Jurkat, Clone E6-1 (cell line): ENCODE data around the gene DCUN1D3.

ENCODE experiments used
- DNase-seq: peaks from one replicate; pipeline ENCODE4 v3.0.0-alpha.2; 2011; ENCODE audit warnings: low read depth, low spot score
- H3K4me3 ChIP-seq: 2 replicates; pipeline ENCODE4 v1.5.1; 2011; ENCODE audit warnings: mild to moderate bottlenecking, low read length, control low read depth, moderate library complexity

The DCUN1D3 gene

DNA sequence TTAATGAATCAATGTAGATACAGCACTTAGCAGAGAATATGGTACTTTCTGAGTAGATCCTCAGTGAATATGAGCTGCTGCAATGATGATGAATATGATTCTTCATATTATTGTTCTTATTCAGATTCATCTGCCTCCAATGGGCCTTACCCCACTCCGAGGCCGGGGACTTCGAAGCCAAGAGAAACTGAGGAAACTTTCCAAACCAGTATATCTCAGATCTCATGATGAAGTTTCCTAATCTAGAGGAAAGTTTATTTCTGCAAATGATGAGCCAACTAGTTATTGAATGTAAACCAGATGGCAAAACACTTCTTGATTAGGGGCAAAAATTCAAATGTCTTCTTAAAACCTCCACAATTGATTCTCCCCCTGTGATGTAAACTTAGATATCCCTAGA is 23.7 kb upstream of the DCUN1D3 start:
- no peak for DNase-seq

GRCh38 chr16:20920799-20921198 is 20.6 kb upstream of the DCUN1D3 start:
- DNase-seq = no peak
- no peak overlapping the region for H3K4me3 ChIP-seq

More for the DNA sequence above, 23.7 kb upstream of the DCUN1D3 start:
- no peak overlapping the region for H3K4me3 ChIP-seq

DNA sequence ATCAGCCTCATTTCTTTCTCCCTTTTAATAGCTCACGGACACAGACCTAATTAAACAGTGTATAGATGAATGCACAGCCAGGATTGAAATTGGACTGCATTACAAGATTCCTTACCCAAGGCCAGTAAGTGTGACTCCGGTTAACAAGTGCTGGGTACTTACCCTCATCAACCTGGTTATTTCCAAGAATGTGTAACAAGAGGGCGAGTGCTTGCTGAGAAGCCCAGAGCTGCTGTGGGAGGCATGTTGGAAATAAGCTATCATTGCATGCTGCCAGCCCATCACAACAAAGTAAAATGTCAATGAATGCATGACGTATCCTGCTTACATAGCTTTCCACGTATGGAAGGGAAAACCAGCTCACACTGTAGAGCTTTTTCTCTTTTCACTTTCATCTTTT is 19.9 kb upstream of the DCUN1D3 start:
- DNase-seq = no peak
- no peak overlapping the region for H3K4me3 ChIP-seq

DNA sequence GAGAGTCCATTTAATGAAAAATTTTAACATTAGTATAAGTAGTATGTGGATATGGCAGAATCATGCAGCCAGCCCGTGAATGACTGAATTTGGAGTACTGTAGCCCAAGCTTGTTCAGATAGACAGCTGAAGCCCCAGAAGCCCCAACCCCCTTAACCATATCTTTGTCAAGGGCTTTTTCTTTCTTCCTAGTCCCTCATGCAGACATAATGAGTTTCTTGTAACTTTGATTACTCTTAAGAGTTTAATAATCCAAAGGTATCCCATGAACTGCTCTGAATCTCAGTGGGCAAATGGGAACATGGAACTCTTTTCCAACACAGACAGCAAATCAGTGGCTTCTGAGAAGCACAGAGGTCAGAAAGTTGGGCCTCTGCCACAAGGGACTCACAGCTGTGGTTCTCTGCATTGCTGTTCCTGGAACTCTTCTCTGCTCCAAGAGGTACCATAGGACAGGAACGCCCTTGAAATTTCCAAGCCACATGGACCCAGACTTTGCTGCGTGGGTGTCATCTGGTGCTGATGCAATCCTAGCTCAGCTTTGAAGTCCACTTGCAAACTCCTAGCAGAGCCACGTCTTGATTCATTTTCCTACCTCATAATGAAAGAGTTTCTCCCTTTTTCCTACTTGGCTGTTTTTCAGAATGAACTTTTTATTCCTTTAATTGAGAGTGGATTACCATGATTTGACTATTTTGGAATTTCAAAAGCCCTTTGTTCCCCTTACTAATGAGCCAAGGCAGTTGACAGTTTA is 18.5 kb upstream of the DCUN1D3 start:
- no peak overlapping the region for H3K4me3 ChIP-seq
- no peak for DNase-seq

- DNase-seq = no peak
Observed at GRCh38 chr16:20916942-20917341, 16.8 kb upstream of the DCUN1D3 start.

GRCh38 chr16:20916289-20916688 is 16.1 kb upstream of the DCUN1D3 start:
- H3K4me3 ChIP-seq = no peak overlapping the region
- DNase-seq = no peak

More at GRCh38 chr16:20916942-20917341, 16.8 kb upstream of the DCUN1D3 start:
- no peak overlapping the region for H3K4me3 ChIP-seq

GRCh38 chr16:20911361-20911760 is 11.2 kb upstream of the DCUN1D3 start:
- H3K4me3 ChIP-seq = no peak overlapping the region
- no peak for DNase-seq

GRCh38 chr16:20910781-20911321 is 10.7 kb upstream of the DCUN1D3 start:
- no peak overlapping the region for H3K4me3 ChIP-seq
- no peak for DNase-seq

DNA sequence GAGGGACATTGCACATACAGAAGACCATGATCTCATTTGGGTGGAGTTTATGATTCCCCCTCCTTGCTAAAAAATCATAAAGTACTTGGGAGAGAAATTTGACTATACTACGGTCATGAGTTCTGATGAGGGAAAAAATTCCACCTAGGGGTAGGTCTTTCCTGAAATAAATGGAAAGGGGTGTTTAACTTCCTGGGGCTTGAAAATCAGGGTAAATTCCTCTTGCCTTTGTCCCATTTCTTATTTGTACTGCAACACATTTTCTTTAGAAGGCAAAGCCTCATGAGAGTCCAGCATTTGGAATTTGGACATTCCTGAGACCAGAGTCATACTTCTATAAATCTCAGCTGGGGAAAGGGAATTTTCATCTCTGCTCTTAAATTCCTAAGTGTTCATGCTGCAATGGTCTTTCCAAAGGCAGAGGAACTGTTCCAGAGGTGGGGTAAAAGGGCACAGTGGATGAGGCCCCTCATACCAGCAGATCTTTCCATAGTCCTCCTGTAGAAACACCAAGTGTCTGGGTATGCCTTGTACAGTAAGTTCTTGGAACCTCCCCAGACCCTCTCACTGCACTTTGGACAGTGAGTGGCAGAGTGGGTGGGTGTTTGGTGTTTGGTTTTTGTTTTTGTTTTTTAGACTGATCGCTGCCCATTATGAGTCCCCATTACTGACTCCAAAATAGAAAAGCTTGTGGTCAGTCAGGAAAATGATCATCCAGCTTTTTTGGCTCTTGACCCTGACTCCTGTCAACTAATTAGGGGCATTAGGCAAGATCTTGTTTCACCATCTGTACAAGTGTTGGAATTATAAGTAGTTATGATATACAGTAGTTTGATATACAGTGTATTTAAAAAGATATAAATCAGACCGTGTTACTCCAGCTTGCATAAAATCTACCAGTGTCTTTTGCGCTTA is 6.4 kb upstream of the DCUN1D3 start:
- DNase-seq = no peak
- H3K4me3 ChIP-seq = no peak overlapping the region

- no peak for DNase-seq
- no peak overlapping the region for H3K4me3 ChIP-seq
Observed at GRCh38 chr16:20905576-20905975, 5.4 kb upstream of the DCUN1D3 start.

GRCh38 chr16:20904507-20905081 is 4.4 kb upstream of the DCUN1D3 start:
- peak; percentile 84 for DNase-seq
- H3K4me3 ChIP-seq = no peak overlapping the region

GRCh38 chr16:20903899-20904506 is 3.8 kb upstream of the DCUN1D3 start:
- no peak overlapping the region for H3K4me3 ChIP-seq
- DNase-seq = no peak

DNA sequence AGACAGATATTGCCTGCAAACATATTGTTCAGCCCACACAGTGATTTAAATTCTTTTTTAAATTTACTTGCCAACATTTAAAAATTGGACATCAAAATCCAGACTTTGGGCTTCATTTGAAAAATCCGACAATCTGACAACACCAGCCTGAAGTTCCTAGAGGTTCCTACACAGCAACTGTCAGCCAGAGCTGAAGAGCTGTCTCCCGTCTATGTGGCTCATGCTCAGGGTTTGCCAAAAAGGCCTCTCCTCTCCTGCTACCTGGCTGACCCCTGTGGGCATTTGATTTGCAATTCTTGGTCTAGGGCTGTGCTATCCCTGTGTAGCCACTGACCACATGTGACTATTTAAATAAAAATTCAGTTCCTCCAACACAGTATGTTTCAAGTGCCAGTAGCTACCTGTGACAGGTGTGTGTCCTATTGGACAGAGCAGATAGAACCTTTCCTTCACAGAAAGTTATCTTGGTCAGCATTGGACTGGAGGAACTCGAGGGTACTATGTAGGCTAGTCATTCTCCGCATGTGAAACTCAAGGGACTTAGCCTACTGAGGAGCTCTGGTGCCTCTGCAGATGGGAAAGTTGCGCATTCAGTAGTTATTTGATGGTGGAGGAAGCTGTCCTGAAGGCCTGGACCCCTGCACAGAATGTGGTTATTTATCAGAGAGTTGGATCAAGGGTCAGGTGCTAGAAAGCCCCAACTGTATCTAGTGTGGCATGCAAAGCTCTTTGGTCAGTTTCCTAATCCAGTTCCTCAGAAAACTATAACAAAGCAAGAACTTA is 3.1 kb upstream of the DCUN1D3 start:
- no peak for DNase-seq
- H3K4me3 ChIP-seq = no peak overlapping the region

- H3K4me3 ChIP-seq = no peak overlapping the region
- no peak for DNase-seq
Observed at GRCh38 chr16:20902426-20902825, 2.3 kb upstream of the DCUN1D3 start.

GRCh38 chr16:20901436-20902112 is 1.4 kb upstream of the DCUN1D3 start:
- DNase-seq = no peak
- H3K4me3 ChIP-seq = peak overlapping the region; percentile 91

GRCh38 chr16:20901068-20901435 is 894 bp upstream of the DCUN1D3 start:
- DNase-seq = no peak
- peak overlapping the region; percentile 91 for H3K4me3 ChIP-seq

GRCh38 chr16:20899477-20900298 is 470 bp downstream of the DCUN1D3 start:
- peak overlapping the region; percentile 91 for H3K4me3 ChIP-seq

More at GRCh38 chr16:20899477-20900298, 470 bp downstream of the DCUN1D3 start:
- DNase-seq = no peak
